K562 (cell line): ENCODE results near the gene GTF3C6. TPM values are rescaled to one million over a fixed set of nuclear protein-coding genes. Genes with fewer than 3 reads are reported as not detected.

Source experiments
- ATAC-seq: fragments of 200-7000 bp; cut with Tn5 transposase; 3 replicates; pipeline ENCODE4 v1.9.1; 2020; ENCODE audit warnings: moderate library complexity
- BruUV-seq: library from RNA; stranded (reverse); fragments of 400-500 nt; replicated peaks from 2 replicates; lab custom pipeline; 2021; lab: Mats Ljungman, UMichigan
- CTCF ChIA-PET: fragments of 300-600 bp; formaldehyde crosslinking; extraction: SDS; loops from one replicate; lab custom pipeline; 2021; ENCODE audit warnings: low intra/inter-chr PET ratio; lab: Yijun Ruan, JAX
- POLR2A ChIA-PET: fragments of 300-600, 350-650 bp; sonication (Branson Sonifier 250); formaldehyde crosslinking; extraction: SDS; loops from one replicate; lab custom pipeline; 2021; ENCODE audit warnings: antibody characterized with exemption, inconsistent platforms; lab: Yijun Ruan, JAX
- DNase-seq, 4 experiments: peaks; one replicate each; pipeline versions ENCODE4 v3.0.0 to v3.0.0-alpha.2; 2011 to 2018; ENCODE audit warnings: low spot score in 3 of 4, mixed read lengths in 3 of 4; ENCODE audit errors: extremely low read depth in 1 of 4
- FAIRE-seq: peaks from 2 replicates; lab custom pipeline; 2011; peaks lifted over from hg19 to GRCh38; lab: Jason Lieb, UNC
- H2AFZ ChIP-seq: 2 replicates; pipeline ENCODE4 v1.6.0; 2011; ENCODE audit warnings: low read depth, low read length, control low read depth, inconsistent platforms
- H3K27ac ChIP-seq: fragments of 200-600 bp; 3 replicates; pipeline ENCODE4 v1.8.0; 2011; ENCODE audit warnings: low read depth, mild to moderate bottlenecking, control low read depth, inconsistent platforms, low read length, moderate library complexity, mixed read lengths; ENCODE audit errors: extremely low read depth
- H3K27me3 ChIP-seq, 2 experiments: fragments of 300-600 bp in 1 of 2; 2 replicates in 1 of 2; 3 replicates in 1 of 2; pipeline versions ENCODE4 v1.6.0 to v1.8.0; 2011; ENCODE audit warnings: inconsistent platforms in 2 of 2, low read length in 2 of 2, mild to moderate bottlenecking in 1 of 2, mixed read lengths in 1 of 2, moderate library complexity in 1 of 2; ENCODE audit not compliant: control insufficient read depth in 2 of 2, insufficient read depth in 2 of 2
- H3K36me3 ChIP-seq: fragments of 300-600 bp; 3 replicates; pipeline ENCODE4 v1.8.0; 2011; ENCODE audit warnings: mild to moderate bottlenecking, low read length, inconsistent platforms; ENCODE audit not compliant: control insufficient read depth, insufficient read depth
- H3K4me1 ChIP-seq, 2 experiments: fragments of 200-600 bp in 1 of 2; replicated peaks in 1 of 2; 2 replicates in 1 of 2; 3 replicates in 1 of 2; pipeline versions ENCODE4 v1.5.1 to v1.8.0; 2011; ENCODE audit warnings: inconsistent platforms in 2 of 2, low read length in 2 of 2, mild to moderate bottlenecking in 1 of 2, mixed read lengths in 1 of 2, moderate library complexity in 1 of 2; ENCODE audit not compliant: control insufficient read depth in 2 of 2, insufficient read depth in 2 of 2
- H3K4me2 ChIP-seq: 2 replicates; pipeline ENCODE4 v1.6.1; 2011; ENCODE audit warnings: low read length, control low read depth, inconsistent platforms, mixed read lengths; ENCODE audit not compliant: insufficient read depth
- H3K4me3 ChIP-seq: fragments of 200-600 bp; sonication (generic), shearing (Covaris generic); 2 replicates; pipeline ENCODE4 v1.5.1; 2016; ENCODE audit warnings: control low read depth, inconsistent platforms
- H3K79me2 ChIP-seq: fragments of 200-600 bp; 3 replicates; pipeline ENCODE4 v1.8.0; 2011; ENCODE audit warnings: low read length, inconsistent platforms; ENCODE audit not compliant: control insufficient read depth, insufficient read depth
- H3K9ac ChIP-seq, 2 experiments: 2 replicates each; pipeline versions ENCODE4 v1.6.0 to v1.6.1; 2011; ENCODE audit warnings: low read depth in 2 of 2, low read length in 2 of 2, control low read depth in 1 of 2, inconsistent platforms in 1 of 2, mild to moderate bottlenecking in 1 of 2, mixed read lengths in 1 of 2; ENCODE audit not compliant: insufficient read depth in 1 of 2
- H3K9me1 ChIP-seq: one replicate; pipeline ENCODE4 v1.6.0; 2011; ENCODE audit warnings: inconsistent platforms, mild to moderate bottlenecking, low read length, moderate library complexity; ENCODE audit not compliant: control insufficient read depth, insufficient read depth
- H3K9me3 ChIP-seq: replicated peaks from 2 replicates; pipeline ENCODE4 v1.5.1; 2011; ENCODE audit warnings: low read depth, low read length, inconsistent platforms; ENCODE audit not compliant: control insufficient read depth, insufficient read depth
- H4K20me1 ChIP-seq: replicated peaks from 2 replicates; pipeline ENCODE4 v1.6.1; 2011; ENCODE audit warnings: low read length, inconsistent platforms, mixed read lengths; ENCODE audit not compliant: control insufficient read depth, insufficient read depth
- CHD7 ChIP-seq: fragments of 200-600 bp; sonication (generic); IDR thresholded peaks from one replicate; pipeline ENCODE4 v1.6.1; 2012; ENCODE audit warnings: mild to moderate bottlenecking, low read depth, low read length, inconsistent platforms
- ETV5 ChIP-seq: sonication (generic); formaldehyde crosslinking; IDR thresholded peaks from 2 replicates; pipeline ENCODE4 v1.4.0; 2020; ENCODE audit warnings: low read depth, mild to moderate bottlenecking, missing genetic modification reagents
- ETV6 ChIP-seq, 3 experiments: fragments of 150-350 bp in 1 of 3; sonication (generic) in 1 of 3; formaldehyde crosslinking in 1 of 3; IDR thresholded peaks; 2 replicates each; pipeline versions ENCODE4 v1.6.1 to v1.8.0; 2014 to 2022; ENCODE audit warnings: borderline replicate concordance in 2 of 3, low read depth in 2 of 3, antibody characterized with exemption in 1 of 3, low read length in 1 of 3, mild to moderate bottlenecking in 1 of 3, missing genetic modification reagents in 1 of 3
- GMEB1 ChIP-seq: fragments of 250-450 bp; sonication (Bioruptor Pico); IDR thresholded peaks from 2 replicates; pipeline ENCODE4 v1.4.0; 2020; ENCODE audit warnings: mild to moderate bottlenecking
- KLF10 ChIP-seq: fragments of 250-450 bp; sonication (Bioruptor Pico); IDR thresholded peaks from 2 replicates; pipeline ENCODE4 v1.6.1; 2021; ENCODE audit warnings: matching md5 sums
- PCBP2 ChIP-seq: fragments of 200-400 bp; formaldehyde crosslinking; IDR thresholded peaks from 2 replicates; pipeline ENCODE4 v1.6.1; 2018; ENCODE audit warnings: low read length, low read depth, mild to moderate bottlenecking, moderate library complexity; ENCODE audit not compliant: poor library complexity, severe bottlenecking
- RFX1 ChIP-seq: fragments of 450-650 bp; IDR thresholded peaks from 2 replicates; pipeline ENCODE4 v1.6.1; 2016; ENCODE audit warnings: mild to moderate bottlenecking, moderate library complexity
- RFX5 ChIP-seq: IDR thresholded peaks from 2 replicates; pipeline ENCODE4 v1.6.1; 2011; ENCODE audit warnings: low read depth, mild to moderate bottlenecking, improper control_type of control experiment, low read length
- WGBS: fragments of 100-300 bp; shearing (Covaris generic); methylation state at CpG from one replicate; pipeline ENCODE4 v1.1.6; 2016; ENCODE audit warnings: low coverage, mixed read lengths; ENCODE audit not compliant: insufficient coverage; ENCODE audit errors: missing lambda C conversion rate; 5-methylcytosine and 5-hydroxymethylcytosine counted together
- in situ Hi-C: fragments of 300-500 bp; cut with MboI; formaldehyde crosslinking; loops from 4 replicates; pipeline ENCODE4 v1.15.0; 2018; ENCODE audit warnings: inconsistent platforms, mixed read lengths
- intact Hi-C: fragments of 100-400 bp; cut with micrococcal nuclease; formaldehyde crosslinking; loops from 2 replicates; pipeline ENCODE4 v1.14.2; 2022
- polyA plus RNA-seq, 8 experiments: library from polyadenylated mRNA; depleted of rRNA in 4 of 8; stranded (reverse) in 5 of 8; unstranded in 3 of 8; fragments of >200 nt; fragmentation: Nextera tagmentation in 2 of 8; fragmentation: Illumina TruSeq in 1 of 8; extraction: Ambion mirVana in 2 of 8; extraction: Trizol in 1 of 8; gene quantifications; 2 replicates each; pipeline versions ENCODE4 v1.2.1 to v1.2.3, GENCODE V29; 2011 to 2014; ENCODE audit warnings: inconsistent platforms in 1 of 8, missing spikeins in 1 of 8
- total RNA-seq, 7 experiments: library from RNA; depleted of rRNA in 6 of 7; stranded (reverse); fragments of >200 nt in 6 of 7; fragmentation: Illumina TruSeq in 2 of 7; extraction: Trizol in 2 of 7; gene quantifications; 2 replicates each; pipeline versions ENCODE4 v1.2.1 to v1.2.3, GENCODE V29; 2011 to 2021; ENCODE audit warnings: low replicate concordance in 1 of 7

The GTF3C6 gene
- total and polyA plus RNA-seq, 9 of the 15 experiments (the other 6 are each of a cell fraction or from before 2014, with no cell fraction given), result 37.6 to 140 (median 111) TPM

- H3K36me3 ChIP-seq, result peaks cover 94% of the 10 kb centered on the region
- no TSS peak for BruUV-seq
- in situ Hi-C loops, result no loop called here
- no peak overlapping the region for H2AFZ ChIP-seq
- WGBS, result 94% methylated on average over 9 of the region's 11 CpGs
- peaks cover 54% of the 10 kb centered on the region for H3K79me2 ChIP-seq
- H3K4me3 ChIP-seq, result no peak overlapping the region
- DNase-seq (no peak), ATAC-seq (no peak; the same call in 2 of the 3 replicates), FAIRE-seq (no peak)
- no peak overlapping the region for H3K4me2 ChIP-seq
- H3K9me3 ChIP-seq, result no peaks in the 10 kb centered on the region
- intact Hi-C loops, result no loop called here
- H3K27me3 ChIP-seq, result no peaks in the 10 kb centered on the region
- H3K9me1 ChIP-seq, result no peaks in the 10 kb centered on the region
- POLR2A ChIA-PET, result interaction anchor here (0.6 to 1.2 kb wide), 2 partner anchors 9 to 266 kb away, joined by 3 read pairs; partner anchors contain the start of gene RPF2
- H4K20me1 ChIP-seq, result no peaks in the 10 kb centered on the region
- CTCF ChIA-PET, result no interaction called here
- no peaks in the 10 kb centered on the region; a peak in 1 of 5 replicates for H3K4me1 ChIP-seq
- H3K27ac ChIP-seq, result no peak overlapping the region
- H3K9ac ChIP-seq, result no peak overlapping the region
- no peak for TF ChIP-seq GMEB1 (CRISPR knock-in tag)
- no peak for TF ChIP-seq CHD7
- no peak for TF ChIP-seq RFX5
- TF ChIP-seq ETV5 (CRISPR knock-in tag), result no peak
- TF ChIP-seq ETV6 (IDR thresholded peaks at IDR 0.05; ENCODE audit: borderline replicate concordance in 1 of 2, low read depth in 2 of 2, low read length in 1 of 2), result no peak
- no peak for TF ChIP-seq ETV6 (CRISPR knock-in tag; IDR thresholded peaks at IDR 0.05; ENCODE audit: borderline replicate concordance)
- no peak for TF ChIP-seq RFX1
- TF ChIP-seq KLF10 (CRISPR knock-in tag), result no peak
- no peak for TF ChIP-seq PCBP2
These were observed 32.5 kb downstream of the GTF3C6 start for GRCh38 chr6:110990840-110991576.
